Endothelial cell of umbilical vein (primary cell): ENCODE data around the gene SPDL1.

Experiments used
- CTCF ChIP-seq, 2 donors: IDR thresholded peaks; 1 replicate in 1 of 2; 2 replicates in 1 of 2; pipeline ENCODE4 v1.5.1; 2011; ENCODE audit warnings: low read length in 2 of 2, mild to moderate bottlenecking in 2 of 2, moderate library complexity in 2 of 2, control low read depth in 1 of 2, inconsistent platforms in 1 of 2, low read depth in 1 of 2; ENCODE audit not compliant: insufficient read depth in 1 of 2; ENCODE audit errors: extremely low read depth in 1 of 2
- EZH2 ChIP-seq: IDR thresholded peaks from 2 replicates; pipeline ENCODE4 v1.6.1; 2012; ENCODE audit warnings: borderline replicate concordance, low read depth, mild to moderate bottlenecking, moderate library complexity, low read length, inconsistent platforms; ENCODE audit not compliant: severe bottlenecking
- FOS ChIP-seq: IDR thresholded peaks from 2 replicates; pipeline ENCODE4 v1.6.1; 2011; ENCODE audit warnings: mild to moderate bottlenecking, low read length, moderate library complexity, borderline replicate concordance; ENCODE audit not compliant: insufficient read depth
- GATA2 ChIP-seq: IDR thresholded peaks from 2 replicates; pipeline ENCODE4 v1.7.0; 2011; ENCODE audit warnings: low read depth, mild to moderate bottlenecking, moderate library complexity, mixed read lengths, low read length; ENCODE audit not compliant: insufficient read length, insufficient read depth
- MAX ChIP-seq: IDR thresholded peaks from 2 replicates; pipeline ENCODE4 v1.6.1; 2011; ENCODE audit not compliant: insufficient read depth, insufficient read length
- MYC ChIP-seq: IDR thresholded peaks from one replicate; pipeline ENCODE4 v1.6.1; 2011; ENCODE audit warnings: mild to moderate bottlenecking, low read depth, low read length
- POLR2A ChIP-seq: IDR thresholded peaks from 2 replicates; pipeline ENCODE4 v1.6.1; 2012; ENCODE audit warnings: low read depth, mild to moderate bottlenecking, control low read depth, low read length
- POLR2AphosphoS5 ChIP-seq: IDR thresholded peaks from 2 replicates; pipeline ENCODE4 v1.6.1; 2012; ENCODE audit warnings: low read depth, mild to moderate bottlenecking, control low read depth, low read length, moderate library complexity; ENCODE audit not compliant: insufficient read depth

GRCh38 chr5:169634606-169635005 is 51.0 kb downstream of the SPDL1 start:
- no peak for TF ChIP-seq CTCF (IDR thresholded peaks at IDR 0.05; ENCODE audit: extremely low read depth in 1 of 2, insufficient read depth in 1 of 2, low read depth in 1 of 2, low read length in 2 of 2)
- no peak for TF ChIP-seq FOS
- no peak for TF ChIP-seq POLR2A
- no peak for TF ChIP-seq POLR2AphosphoS5
- no peak for TF ChIP-seq GATA2
- TF ChIP-seq MYC: no peak
- TF ChIP-seq MAX: no peak
- TF ChIP-seq EZH2: no peak
